ENCODE data around the gene CIBAR2. TPM values are rescaled to one million over a fixed set of nuclear protein-coding genes. Genes with fewer than 3 reads are reported as not detected.
A peak's percentile ranks its signal among the peaks of the same experiment; 100 is the strongest.

Gene CIBAR2
- total RNA-seq, 1 experiment from 2014 or later = not detected

- DNase-seq = peak; percentile 24
- no peaks in the 10 kb centered on the region for H3K4me1 ChIP-seq (ENCODE audit: low read length)
- no peaks in the 10 kb centered on the region for H4K20me1 ChIP-seq (ENCODE audit: insufficient read depth, low read depth, low read length)
- H3K4me3 ChIP-seq (ENCODE audit: low read length) = no peak overlapping the region
- H3K27ac ChIP-seq (ENCODE audit: low read length) = no peak overlapping the region
- H2AFZ ChIP-seq (ENCODE audit: low read length) = no peak overlapping the region
- no peak overlapping the region for H3K4me2 ChIP-seq (ENCODE audit: low read depth, low read length, poor library complexity, severe bottlenecking)
- no peaks in the 10 kb centered on the region for H3K79me2 ChIP-seq (ENCODE audit: low read length)
- H3K9ac ChIP-seq (ENCODE audit: low read length) = no peak overlapping the region
- H3K27me3 ChIP-seq (ENCODE audit: low read length) = no peaks in the 10 kb centered on the region
- H3K9me3 ChIP-seq (ENCODE audit: low read length) = no peaks in the 10 kb centered on the region
- H3K36me3 ChIP-seq (ENCODE audit: insufficient read depth, low read length) = no peaks in the 10 kb centered on the region
- H3K9me2 ChIP-seq (replicated peaks; ENCODE audit: insufficient read depth, low read length) = no peaks in the 10 kb centered on the region
Observed at GRCh38 chr16:85136213-85136701, 24.0 kb upstream of the CIBAR2 start.

GRCh38 chr16:85134789-85135142, 22.5 kb upstream of the CIBAR2 start:
- no peak overlapping the region for H3K9ac ChIP-seq (ENCODE audit: low read length)
- no peaks in the 10 kb centered on the region for H3K9me2 ChIP-seq (replicated peaks; ENCODE audit: insufficient read depth, low read length)
- no peak overlapping the region for H3K4me2 ChIP-seq (ENCODE audit: low read depth, low read length, poor library complexity, severe bottlenecking)
- DNase-seq = no peak
- H4K20me1 ChIP-seq (ENCODE audit: insufficient read depth, low read depth, low read length) = no peaks in the 10 kb centered on the region
- H3K79me2 ChIP-seq (ENCODE audit: low read length) = no peaks in the 10 kb centered on the region
- H3K4me3 ChIP-seq (ENCODE audit: low read length) = no peak overlapping the region
- H3K9me3 ChIP-seq (ENCODE audit: low read length) = no peaks in the 10 kb centered on the region
- H3K27me3 ChIP-seq (ENCODE audit: low read length) = no peaks in the 10 kb centered on the region
- H3K27ac ChIP-seq (ENCODE audit: low read length) = no peak overlapping the region
- no peak overlapping the region for H2AFZ ChIP-seq (ENCODE audit: low read length)
- H3K36me3 ChIP-seq (ENCODE audit: insufficient read depth, low read length) = no peaks in the 10 kb centered on the region
- H3K4me1 ChIP-seq (ENCODE audit: low read length) = no peaks in the 10 kb centered on the region

DNA sequence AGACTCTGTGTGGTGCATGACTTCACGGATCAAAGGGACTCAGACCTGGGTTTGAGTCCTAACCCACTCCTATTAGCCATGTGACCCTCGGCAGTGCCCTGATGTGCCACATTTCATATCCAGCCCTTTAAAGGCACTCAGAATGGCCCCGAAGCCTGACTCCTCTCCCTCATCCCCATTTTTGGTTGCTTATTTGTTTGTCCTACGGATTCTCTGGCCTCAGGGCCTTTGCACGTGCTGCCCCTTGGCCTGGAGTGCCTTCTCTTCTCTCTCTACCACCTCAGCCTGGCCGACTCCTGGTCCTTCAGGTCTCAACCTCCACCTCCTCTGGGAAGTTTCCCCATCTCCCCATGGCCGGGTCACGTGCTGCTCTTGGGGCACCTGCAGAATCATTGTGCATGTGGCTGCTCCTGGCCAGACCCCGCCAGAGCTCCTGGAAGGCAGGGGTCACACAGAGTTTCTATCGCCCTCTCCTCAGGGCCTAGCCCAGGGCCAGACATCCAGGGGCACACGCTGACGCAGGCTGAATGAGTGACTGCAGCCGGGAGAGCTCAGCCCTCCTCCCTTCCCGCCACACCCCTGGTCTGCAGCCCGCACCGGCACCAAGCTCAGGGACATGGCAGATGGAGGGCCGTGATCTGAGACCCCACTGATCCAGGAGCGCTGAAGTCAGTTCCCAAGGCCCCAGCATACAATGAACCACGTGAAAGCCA, 22.0 kb upstream of the CIBAR2 start:
- H3K27ac ChIP-seq (ENCODE audit: low read length) = no peak overlapping the region
- H3K27me3 ChIP-seq (ENCODE audit: low read length) = no peaks in the 10 kb centered on the region
- H3K4me1 ChIP-seq (ENCODE audit: low read length) = no peaks in the 10 kb centered on the region
- H3K79me2 ChIP-seq (ENCODE audit: low read length) = no peaks in the 10 kb centered on the region
- H3K4me3 ChIP-seq (ENCODE audit: low read length) = no peak overlapping the region
- H3K9ac ChIP-seq (ENCODE audit: low read length) = no peak overlapping the region
- H3K9me2 ChIP-seq (replicated peaks; ENCODE audit: insufficient read depth, low read length) = no peaks in the 10 kb centered on the region
- no peaks in the 10 kb centered on the region for H3K9me3 ChIP-seq (ENCODE audit: low read length)
- no peaks in the 10 kb centered on the region for H4K20me1 ChIP-seq (ENCODE audit: insufficient read depth, low read depth, low read length)
- peak; percentile 19 for DNase-seq
- no peak overlapping the region for H2AFZ ChIP-seq (ENCODE audit: low read length)
- H3K4me2 ChIP-seq (ENCODE audit: low read depth, low read length, poor library complexity, severe bottlenecking) = no peak overlapping the region
- no peaks in the 10 kb centered on the region for H3K36me3 ChIP-seq (ENCODE audit: insufficient read depth, low read length)

DNA sequence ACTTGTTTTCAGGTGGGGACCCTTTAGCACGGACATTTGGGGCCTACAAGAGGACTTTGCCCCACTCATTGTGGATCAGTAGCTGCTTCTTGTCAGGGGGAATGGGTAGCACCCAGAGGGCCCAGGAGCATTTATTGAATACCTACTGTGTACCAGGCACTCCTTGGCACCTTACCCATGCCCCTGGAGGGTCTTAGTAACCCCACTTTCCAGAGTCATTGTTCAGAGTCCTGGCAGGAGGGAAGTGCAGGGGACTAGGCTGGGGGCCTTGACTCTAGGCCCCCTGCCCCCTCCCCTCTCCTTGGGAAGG, 21.0 kb upstream of the CIBAR2 start:
- H3K4me1 ChIP-seq (ENCODE audit: low read length) = no peaks in the 10 kb centered on the region
- no peaks in the 10 kb centered on the region for H3K9me3 ChIP-seq (ENCODE audit: low read length)
- H3K27me3 ChIP-seq (ENCODE audit: low read length) = no peaks in the 10 kb centered on the region
- H2AFZ ChIP-seq (ENCODE audit: low read length) = no peak overlapping the region
- H3K9me2 ChIP-seq (replicated peaks; ENCODE audit: insufficient read depth, low read length) = no peaks in the 10 kb centered on the region
- no peaks in the 10 kb centered on the region for H4K20me1 ChIP-seq (ENCODE audit: insufficient read depth, low read depth, low read length)
- H3K4me3 ChIP-seq (ENCODE audit: low read length) = no peak overlapping the region
- no peaks in the 10 kb centered on the region for H3K36me3 ChIP-seq (ENCODE audit: insufficient read depth, low read length)
- H3K27ac ChIP-seq (ENCODE audit: low read length) = no peak overlapping the region
- H3K9ac ChIP-seq (ENCODE audit: low read length) = no peak overlapping the region
- no peaks in the 10 kb centered on the region for H3K79me2 ChIP-seq (ENCODE audit: low read length)
- peak; percentile 12 for DNase-seq
- no peak overlapping the region for H3K4me2 ChIP-seq (ENCODE audit: low read depth, low read length, poor library complexity, severe bottlenecking)

- H3K9me2 ChIP-seq (replicated peaks; ENCODE audit: insufficient read depth, low read length) = no peaks in the 10 kb centered on the region
- H3K27me3 ChIP-seq (ENCODE audit: low read length) = no peaks in the 10 kb centered on the region
- no peaks in the 10 kb centered on the region for H4K20me1 ChIP-seq (ENCODE audit: insufficient read depth, low read depth, low read length)
- no peaks in the 10 kb centered on the region for H3K9me3 ChIP-seq (ENCODE audit: low read length)
- no peaks in the 10 kb centered on the region for H3K36me3 ChIP-seq (ENCODE audit: insufficient read depth, low read length)
- peak; percentile 35 for DNase-seq
- H3K79me2 ChIP-seq (ENCODE audit: low read length) = no peaks in the 10 kb centered on the region
- H3K4me3 ChIP-seq (ENCODE audit: low read length) = no peak overlapping the region
- H3K4me1 ChIP-seq (ENCODE audit: low read length) = no peaks in the 10 kb centered on the region
- H3K9ac ChIP-seq (ENCODE audit: low read length) = no peak overlapping the region
- H3K27ac ChIP-seq (ENCODE audit: low read length) = no peak overlapping the region
- no peak overlapping the region for H3K4me2 ChIP-seq (ENCODE audit: low read depth, low read length, poor library complexity, severe bottlenecking)
- H2AFZ ChIP-seq (ENCODE audit: low read length) = no peak overlapping the region
Observed at GRCh38 chr16:85132456-85133289, 20.4 kb upstream of the CIBAR2 start.

DNA sequence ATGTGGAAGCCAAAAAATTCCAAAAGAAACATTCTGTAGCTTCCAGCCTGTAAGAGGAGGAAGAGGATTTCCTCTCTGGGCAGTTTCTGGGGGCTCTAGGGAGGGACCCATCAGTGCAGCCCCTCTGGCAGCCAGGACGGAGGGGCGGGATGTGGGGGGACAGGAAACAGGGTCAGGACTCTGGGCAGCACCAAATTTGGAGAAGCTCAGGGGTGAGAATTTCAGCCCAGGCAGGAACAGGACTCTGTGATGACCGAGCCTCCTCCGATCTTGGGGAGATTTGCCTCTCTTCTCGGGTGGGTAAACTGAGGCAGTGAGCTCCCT, 18.4 kb upstream of the CIBAR2 start:
- no peaks in the 10 kb centered on the region for H3K9me2 ChIP-seq (replicated peaks; ENCODE audit: insufficient read depth, low read length)
- no peaks in the 10 kb centered on the region for H3K36me3 ChIP-seq (ENCODE audit: insufficient read depth, low read length)
- H3K9me3 ChIP-seq (ENCODE audit: low read length) = no peaks in the 10 kb centered on the region
- H3K4me3 ChIP-seq (ENCODE audit: low read length) = no peak overlapping the region
- H3K4me1 ChIP-seq (ENCODE audit: low read length) = no peaks in the 10 kb centered on the region
- DNase-seq = no peak
- no peak overlapping the region for H2AFZ ChIP-seq (ENCODE audit: low read length)
- no peaks in the 10 kb centered on the region for H3K27me3 ChIP-seq (ENCODE audit: low read length)
- H3K9ac ChIP-seq (ENCODE audit: low read length) = no peak overlapping the region
- H4K20me1 ChIP-seq (ENCODE audit: insufficient read depth, low read depth, low read length) = no peaks in the 10 kb centered on the region
- H3K4me2 ChIP-seq (ENCODE audit: low read depth, low read length, poor library complexity, severe bottlenecking) = no peak overlapping the region
- H3K27ac ChIP-seq (ENCODE audit: low read length) = no peak overlapping the region
- no peaks in the 10 kb centered on the region for H3K79me2 ChIP-seq (ENCODE audit: low read length)

- no peaks in the 10 kb centered on the region for H4K20me1 ChIP-seq (ENCODE audit: insufficient read depth, low read depth, low read length)
- H3K79me2 ChIP-seq (ENCODE audit: low read length) = no peaks in the 10 kb centered on the region
- DNase-seq = peak; percentile 29
- H3K4me1 ChIP-seq (ENCODE audit: low read length) = no peaks in the 10 kb centered on the region
- no peaks in the 10 kb centered on the region for H3K9me3 ChIP-seq (ENCODE audit: low read length)
- H3K27me3 ChIP-seq (ENCODE audit: low read length) = no peaks in the 10 kb centered on the region
- no peak overlapping the region for H3K9ac ChIP-seq (ENCODE audit: low read length)
- H3K9me2 ChIP-seq (replicated peaks; ENCODE audit: insufficient read depth, low read length) = no peaks in the 10 kb centered on the region
- H3K36me3 ChIP-seq (ENCODE audit: insufficient read depth, low read length) = no peaks in the 10 kb centered on the region
- H2AFZ ChIP-seq (ENCODE audit: low read length) = no peak overlapping the region
- H3K4me2 ChIP-seq (ENCODE audit: low read depth, low read length, poor library complexity, severe bottlenecking) = no peak overlapping the region
- no peak overlapping the region for H3K27ac ChIP-seq (ENCODE audit: low read length)
- no peak overlapping the region for H3K4me3 ChIP-seq (ENCODE audit: low read length)
Observed at GRCh38 chr16:85129876-85130704, 17.8 kb upstream of the CIBAR2 start.
